ENCODE measurements around the gene TECTB.
"Not testable (repeated sequence)": the region's sequence is repeated elsewhere in the genome, so short reads cannot be mapped to it uniquely, and the experiment has no call there.

Gene TECTB

GRCh38 chr10:112283100-112283499, at the start of gene TECTB:
Gene TECTB, plus strand, starts transcription at chr10:112283400. Its CDS starts 335 bp downstream, at chr10:112283735.
- no peak for DNase-seq

DNA sequence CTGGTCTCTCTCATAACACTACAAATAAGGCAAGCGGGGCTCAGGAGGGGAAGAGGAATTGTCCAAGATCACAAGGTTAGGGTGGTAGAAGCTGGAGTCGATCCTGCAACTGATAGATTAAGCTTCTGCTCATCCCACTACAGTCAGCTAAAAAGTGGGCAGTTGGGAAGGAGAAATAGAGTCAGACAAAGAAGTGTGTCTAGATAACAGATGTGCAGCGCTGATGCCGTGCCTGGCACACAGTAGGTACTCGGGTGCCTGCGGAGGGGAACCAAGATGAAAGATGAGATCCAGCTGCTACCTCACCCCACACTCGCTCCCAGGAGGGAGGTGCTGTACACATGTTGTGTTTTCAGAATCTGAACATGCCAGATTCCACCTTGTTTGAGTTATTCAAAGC, 48.1 kb upstream of the TECTB start:
- DNase-seq: no peak

GRCh38 chr10:112235920-112236319, 47.3 kb upstream of the TECTB start:
- no peak for DNase-seq

GRCh38 chr10:112236486-112236885, 46.7 kb upstream of the TECTB start:
- DNase-seq: no peak

GRCh38 chr10:112239347-112239746, 43.9 kb upstream of the TECTB start:
- DNase-seq: no peak

GRCh38 chr10:112240441-112240840, 42.8 kb upstream of the TECTB start:
- no peak for DNase-seq

DNA sequence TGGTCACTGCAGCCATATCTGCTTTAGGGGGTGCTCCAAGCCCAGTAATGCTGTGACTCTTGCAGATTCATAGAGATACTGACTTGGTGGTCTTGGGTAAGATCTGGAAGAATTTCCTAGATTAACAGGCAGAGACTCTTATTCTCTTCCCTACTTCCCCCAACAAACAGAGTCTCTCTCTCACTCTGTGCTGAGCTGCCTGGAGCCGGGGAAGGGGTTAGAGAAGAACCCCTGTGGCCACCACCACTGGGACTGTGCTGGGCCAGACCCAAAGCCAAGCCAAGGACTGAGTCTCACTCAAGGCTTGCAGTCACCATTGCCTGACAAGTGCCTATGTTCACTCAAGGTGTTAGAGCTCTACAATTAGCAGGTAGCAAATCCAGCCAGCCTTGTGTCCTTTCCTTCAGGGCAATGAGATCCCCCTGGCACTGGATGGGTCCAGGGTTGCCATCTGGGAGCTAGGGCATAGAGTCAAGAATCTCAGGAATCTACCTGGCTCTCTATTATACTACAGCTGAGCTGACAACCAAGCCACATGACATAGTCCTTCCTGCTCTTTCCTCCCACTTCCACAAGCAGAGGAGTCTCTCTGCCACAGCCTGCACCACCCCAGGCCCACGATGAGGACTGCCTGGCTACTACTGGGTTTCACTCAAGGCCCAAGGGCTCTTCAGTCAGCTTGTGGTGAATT, 41.4 kb upstream of the TECTB start:
- no peak for DNase-seq

- no peak for DNase-seq
Observed at GRCh38 chr10:112242769-112243168, 40.4 kb upstream of the TECTB start.

DNA sequence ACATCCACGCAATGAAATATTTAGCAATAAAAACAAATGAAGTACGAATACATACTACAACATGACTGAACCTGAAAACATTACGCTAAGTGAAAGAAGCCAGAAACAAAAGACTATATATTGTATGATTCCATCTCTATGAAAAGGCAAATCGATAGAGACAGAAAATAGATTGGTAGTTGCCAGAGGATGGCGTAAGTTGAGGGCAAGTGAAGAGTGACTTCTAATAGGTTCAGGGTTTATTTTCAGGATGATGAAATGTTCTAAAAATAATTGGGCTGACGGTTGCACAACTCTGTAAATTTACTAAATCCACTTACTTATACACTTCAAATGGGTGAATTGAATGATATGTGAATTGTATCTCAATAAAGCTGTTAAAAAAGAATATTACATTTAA, 39.5 kb upstream of the TECTB start:
- DNase-seq: no peak

DNA sequence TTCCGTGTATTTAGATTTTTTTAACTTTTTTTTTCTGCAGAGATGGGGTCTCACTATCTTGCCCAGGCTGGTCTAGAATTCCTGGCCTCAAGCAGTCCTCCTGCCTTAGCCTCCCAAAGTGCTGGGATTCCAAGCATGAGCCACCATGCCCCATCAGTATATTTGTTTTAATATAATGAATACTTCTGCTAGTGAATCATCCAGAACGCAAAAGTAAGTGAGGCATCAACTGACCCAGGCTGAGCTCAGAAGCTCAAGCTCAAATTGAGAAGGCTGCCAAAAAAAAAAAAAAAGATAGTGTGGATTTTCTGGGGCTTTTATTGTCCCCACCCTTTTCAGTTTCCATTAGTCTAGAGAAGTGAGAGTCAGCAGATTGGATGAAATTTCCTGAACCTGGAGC, 39.0 kb upstream of the TECTB start:
- DNase-seq: no peak

- DNase-seq: no peak
Observed at GRCh38 chr10:112247791-112248190, 35.4 kb upstream of the TECTB start.

GRCh38 chr10:112248584-112249295, 34.5 kb upstream of the TECTB start:
- DNase-seq: no peak

- DNase-seq: no peak
Observed at GRCh38 chr10:112249722-112250121, 33.5 kb upstream of the TECTB start.

DNA sequence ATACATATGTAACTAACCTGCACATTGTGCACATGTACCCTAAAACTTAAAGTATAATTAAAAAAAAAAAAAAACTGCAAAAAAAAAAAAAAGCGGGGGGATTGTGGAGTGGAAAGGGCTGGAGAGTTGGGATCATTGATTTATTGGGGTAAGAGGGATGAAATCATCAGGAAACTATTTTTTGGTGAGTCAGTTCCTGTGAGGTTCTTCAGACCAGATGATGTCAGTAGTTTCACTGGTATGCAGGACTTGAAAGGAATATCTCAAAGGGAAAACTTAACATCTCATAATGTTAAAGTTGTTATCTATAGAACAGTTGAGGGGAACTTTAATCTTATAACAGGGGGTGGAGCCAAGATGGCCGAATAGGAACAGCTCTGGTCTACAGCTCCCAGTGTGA, 32.6 kb upstream of the TECTB start:
- no peak for DNase-seq

DNA sequence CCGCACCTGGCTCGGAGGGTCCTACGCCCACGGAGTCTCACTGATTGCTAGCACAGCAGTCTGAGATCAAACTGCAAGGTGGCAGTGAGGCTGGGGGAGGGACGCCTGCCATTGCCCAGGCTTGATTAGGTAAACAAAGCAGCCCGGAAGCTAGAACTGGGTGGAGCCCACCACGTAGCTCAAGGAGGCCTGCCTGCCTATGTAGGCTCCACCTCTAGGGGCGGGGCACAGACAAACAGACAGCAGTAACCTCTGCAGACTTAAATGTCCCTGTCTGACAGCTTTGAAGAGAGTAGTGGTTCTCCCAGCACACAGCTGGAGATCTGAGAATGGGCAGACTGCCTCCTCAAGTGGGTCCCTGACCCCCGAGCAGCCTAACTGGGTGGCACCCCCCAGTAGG, 32.0 kb upstream of the TECTB start:
- not testable (repeated sequence) for DNase-seq

DNA sequence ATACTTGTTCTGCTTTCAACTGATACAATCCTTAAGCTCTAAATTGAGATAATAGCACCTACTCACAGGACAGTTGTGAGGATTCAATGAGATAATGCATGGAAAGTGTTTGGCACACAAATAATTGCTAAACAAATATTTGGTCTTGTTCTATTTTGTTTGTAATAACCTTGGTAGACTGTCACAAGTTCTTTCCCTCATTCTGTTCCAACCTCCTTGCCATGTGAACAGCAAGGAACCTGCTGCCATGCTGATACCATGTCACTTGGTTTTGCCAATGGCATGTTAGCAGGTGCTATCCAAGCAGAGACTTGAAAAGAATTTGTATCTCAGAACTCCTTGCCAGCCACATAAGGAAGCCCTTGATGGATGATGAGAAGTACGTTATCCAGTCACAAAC, 24.8 kb upstream of the TECTB start:
- DNase-seq: no peak

GRCh38 chr10:112259688-112260087, 23.5 kb upstream of the TECTB start:
- DNase-seq: no peak

- DNase-seq: no peak
Observed at GRCh38 chr10:112260831-112261230, 22.4 kb upstream of the TECTB start.

GRCh38 chr10:112261281-112261822, 21.8 kb upstream of the TECTB start:
- no peak for DNase-seq

GRCh38 chr10:112262546-112262945, 20.7 kb upstream of the TECTB start:
- no peak for DNase-seq

- DNase-seq: no peak
Observed at GRCh38 chr10:112265745-112266144, 17.5 kb upstream of the TECTB start.

GRCh38 chr10:112269266-112269665, 13.9 kb upstream of the TECTB start:
- DNase-seq: no peak

- DNase-seq: no peak
Observed at GRCh38 chr10:112271982-112272381, 11.2 kb upstream of the TECTB start.

- no peak for DNase-seq
Observed at GRCh38 chr10:112274831-112275230, 8.4 kb upstream of the TECTB start.

Data from cortex of kidney (tissue), 1 donor.